NCI-H1105 (cell line): ENCODE measurements around the gene EEF2.
A peak's percentile ranks its signal among the peaks of the same experiment; 100 is the strongest.

Experiments used
- DNase-seq: peaks from one replicate; lab custom pipeline; 2025; lab: John Stamatoyannopoulos, UW

Gene EEF2

DNA sequence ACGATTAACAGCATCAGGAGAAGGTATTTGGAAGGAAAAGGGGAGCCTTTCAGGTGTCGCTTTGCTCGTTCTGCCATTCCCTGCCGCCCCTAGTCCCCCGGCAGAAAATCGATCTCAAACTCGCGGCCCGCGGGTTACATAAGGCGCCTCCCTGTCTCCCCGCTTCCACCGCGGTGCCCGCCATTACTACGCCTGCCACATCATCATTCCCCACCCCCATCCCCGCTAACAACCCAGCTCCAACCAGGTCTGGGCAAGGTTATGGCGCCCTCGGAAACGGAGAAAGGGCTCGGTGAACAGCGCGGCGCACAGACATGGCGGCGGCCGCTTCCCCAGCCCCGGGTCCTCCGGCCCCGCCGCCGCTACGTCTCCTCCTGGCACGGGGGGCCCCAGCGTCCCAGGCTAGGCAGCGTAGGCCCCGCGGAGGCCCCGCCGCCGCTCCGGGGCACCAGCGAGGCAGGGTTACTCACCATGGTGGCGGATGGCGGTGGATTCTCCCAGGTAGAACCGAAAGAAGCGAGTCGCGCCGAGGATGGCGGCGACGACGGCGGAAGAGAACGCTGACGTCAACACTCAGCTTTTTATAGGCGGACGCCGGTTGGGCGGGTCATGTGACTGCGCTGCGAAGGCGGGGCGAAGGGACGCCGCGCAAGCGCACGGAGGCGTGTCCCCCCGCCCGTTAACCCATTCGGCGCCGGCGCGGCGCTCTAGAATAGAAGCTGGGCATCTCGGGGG is at the start of gene EEF2:
Gene EEF2 (minus strand): TSS at position 556 of the 735 bp plus-strand sequence. CDS start 83 bp downstream, at position 473.
- DNase-seq: peak; percentile 88

DNA sequence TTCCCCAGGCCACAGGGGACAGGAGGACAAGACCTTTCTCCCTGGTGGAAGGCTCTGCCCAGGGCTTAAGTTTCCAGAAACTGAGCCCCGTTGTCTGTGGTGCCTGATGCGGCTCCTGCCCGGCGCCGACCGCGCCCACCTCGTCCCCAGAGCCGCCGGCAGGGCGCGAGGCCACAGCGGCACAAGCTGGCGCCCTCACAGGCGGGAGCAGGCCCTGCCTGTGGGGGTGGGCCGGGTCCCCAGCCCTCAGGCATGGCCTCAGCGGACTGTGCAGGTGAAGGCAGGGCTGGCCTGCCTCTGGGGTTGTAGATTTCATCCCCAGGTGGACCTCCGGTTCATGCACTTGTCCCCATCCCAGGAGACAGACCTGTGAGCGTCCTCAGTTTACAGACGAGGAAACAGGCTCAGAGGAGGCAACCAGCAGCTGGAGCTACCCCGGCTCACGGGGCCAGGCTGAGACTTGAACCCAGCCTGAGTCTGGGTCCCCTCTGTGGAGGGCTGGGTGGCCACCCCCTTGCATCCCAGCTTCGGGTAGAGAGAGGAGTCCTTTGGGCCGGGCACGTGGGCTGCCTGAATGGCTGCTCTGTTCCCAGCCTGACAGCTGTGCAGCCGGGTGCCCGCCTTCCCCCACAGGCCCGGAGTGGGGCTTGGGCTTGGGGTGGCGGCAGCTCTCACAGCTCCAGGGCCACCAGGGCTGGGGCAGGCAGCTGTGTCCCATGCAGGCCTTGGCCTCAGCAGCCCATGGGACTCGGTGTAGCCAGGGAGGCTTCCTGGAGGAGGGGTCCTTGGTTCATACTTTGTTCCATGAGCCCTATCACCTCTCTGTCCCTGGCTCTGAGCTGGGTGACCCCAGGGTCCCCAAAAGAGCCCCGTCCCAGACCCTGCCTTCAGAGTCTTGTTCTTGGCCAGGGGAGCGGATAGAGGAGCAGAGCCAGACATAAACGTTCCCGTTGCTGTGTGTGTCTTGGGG is 49.1 kb upstream of the EEF2 start:
- DNase-seq: no peak

DNA sequence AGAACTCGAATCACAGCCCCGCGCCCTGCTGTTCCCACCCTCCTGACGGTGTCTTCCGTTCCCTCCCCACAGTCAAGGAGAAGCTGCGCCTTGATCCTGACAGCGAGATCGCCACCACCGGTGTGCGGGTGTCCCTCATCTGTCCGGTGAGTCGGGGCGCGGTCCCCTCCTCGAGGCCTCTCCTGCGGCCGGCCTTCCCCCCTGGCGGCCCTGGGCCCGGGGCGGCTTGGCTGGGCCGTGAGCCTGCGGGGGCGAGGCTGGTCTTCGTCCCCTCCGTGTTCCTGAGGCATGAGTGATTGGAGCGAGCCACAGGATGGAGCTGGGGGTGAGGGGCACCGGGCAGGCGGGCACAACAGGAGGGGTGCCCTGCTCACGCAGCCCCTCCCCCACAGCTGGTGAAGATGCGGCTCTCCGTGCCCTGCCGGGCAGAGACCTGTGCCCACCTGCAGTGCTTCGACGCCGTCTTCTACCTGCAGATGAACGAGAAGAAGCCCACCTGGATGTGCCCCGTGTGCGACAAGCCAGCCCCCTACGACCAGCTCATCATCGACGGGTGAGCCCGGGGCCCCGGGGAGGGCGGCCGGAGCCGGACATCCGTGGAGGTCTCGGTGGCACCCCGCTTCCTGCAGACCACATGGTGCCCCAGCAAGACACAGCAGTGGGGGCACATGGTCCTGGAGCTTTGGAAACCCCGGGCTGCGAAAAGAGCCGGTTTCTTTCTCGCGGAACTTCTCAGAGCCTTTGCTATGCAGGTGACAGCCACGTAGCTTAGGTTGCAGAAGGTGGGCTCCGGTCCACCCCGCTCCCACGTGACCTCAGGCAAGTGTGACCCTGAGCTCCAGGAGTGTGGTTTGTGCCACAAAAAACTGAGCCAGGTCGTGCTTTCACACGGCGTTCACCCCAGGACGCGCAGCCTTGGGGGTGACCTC is 48.0 kb upstream of the EEF2 start:
- DNase-seq: no peak

DNA sequence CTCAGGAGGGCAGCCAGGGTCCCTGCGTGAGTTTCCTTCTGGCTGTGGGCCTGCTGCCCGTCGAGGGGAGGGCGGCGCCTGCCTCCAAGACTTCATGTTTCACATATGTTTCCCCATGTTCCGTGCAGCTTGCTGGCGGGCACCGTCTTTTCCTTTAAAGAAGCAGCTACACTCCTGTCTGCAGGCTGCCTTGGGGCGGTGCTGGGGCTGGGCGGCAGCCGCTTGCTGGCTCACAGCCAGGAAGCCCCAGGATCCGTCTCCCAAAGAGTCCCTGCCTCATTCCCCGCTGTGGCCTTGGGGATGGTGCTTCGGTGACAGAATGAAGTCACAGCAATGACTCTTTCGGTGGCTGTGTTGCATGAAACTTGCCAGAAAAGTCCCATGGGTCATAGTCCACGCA is 47.2 kb upstream of the EEF2 start:
- DNase-seq: no peak

DNA sequence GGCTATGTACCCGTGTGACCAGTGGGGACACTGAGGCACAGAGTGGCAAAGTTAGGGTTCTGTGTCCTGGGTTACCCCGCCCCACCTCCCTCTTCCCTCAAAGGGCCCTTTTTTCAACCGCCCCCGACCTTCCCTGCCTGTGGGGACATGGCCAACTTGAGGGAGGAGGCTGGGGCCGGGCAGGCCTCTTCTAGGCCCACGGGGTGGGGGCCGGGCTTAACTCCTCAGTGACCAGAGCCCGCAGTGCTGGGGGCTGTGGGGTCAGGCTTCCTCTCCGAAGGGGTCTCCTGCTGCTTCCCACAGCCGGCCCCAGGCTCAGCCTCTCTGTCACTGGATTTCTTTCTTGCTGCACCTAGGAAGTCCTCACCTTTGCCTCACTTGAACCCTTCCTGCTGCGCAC is 46.2 kb upstream of the EEF2 start:
- no peak for DNase-seq

DNA sequence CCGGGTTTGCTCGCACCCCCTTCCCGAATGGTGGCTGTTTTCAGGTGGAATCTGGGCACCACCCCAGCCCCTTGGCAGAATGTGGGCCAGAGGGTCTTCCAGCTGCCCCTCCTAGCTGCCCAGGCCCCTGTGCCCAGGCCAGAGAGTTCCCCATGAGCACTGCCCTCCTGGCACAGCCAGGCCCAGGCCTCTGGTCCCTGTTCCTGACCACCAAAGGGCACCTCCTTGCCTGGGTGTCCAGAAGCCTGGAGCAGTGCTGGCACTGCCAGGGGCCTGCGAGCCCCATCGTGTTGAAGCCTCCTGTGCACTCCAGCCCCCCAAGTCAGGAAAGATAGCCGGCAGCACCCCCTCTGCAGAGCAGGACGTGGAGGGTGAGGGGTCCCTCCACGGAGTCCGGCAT is 45.7 kb upstream of the EEF2 start:
- DNase-seq: no peak

DNA sequence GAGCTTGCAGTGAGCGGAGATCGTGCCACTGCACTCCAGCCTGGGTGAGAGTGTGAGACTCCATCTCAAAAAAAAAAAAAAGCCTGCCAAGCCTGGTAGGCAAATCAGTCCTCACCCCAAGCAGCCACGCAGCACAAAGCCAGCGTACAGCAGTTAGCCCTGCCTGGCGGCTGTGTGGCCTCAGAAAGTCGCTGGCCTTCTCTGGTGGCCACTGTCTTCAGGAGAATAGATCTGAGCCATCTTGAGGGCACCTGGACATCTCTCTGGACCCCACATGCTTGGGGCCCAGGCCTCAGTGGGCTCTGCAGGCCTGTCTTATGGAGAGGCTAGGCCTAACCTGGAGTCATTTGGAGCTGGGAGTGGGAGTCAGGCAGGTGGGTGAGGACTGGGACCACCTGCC is 45.3 kb upstream of the EEF2 start:
- DNase-seq: no peak

DNA sequence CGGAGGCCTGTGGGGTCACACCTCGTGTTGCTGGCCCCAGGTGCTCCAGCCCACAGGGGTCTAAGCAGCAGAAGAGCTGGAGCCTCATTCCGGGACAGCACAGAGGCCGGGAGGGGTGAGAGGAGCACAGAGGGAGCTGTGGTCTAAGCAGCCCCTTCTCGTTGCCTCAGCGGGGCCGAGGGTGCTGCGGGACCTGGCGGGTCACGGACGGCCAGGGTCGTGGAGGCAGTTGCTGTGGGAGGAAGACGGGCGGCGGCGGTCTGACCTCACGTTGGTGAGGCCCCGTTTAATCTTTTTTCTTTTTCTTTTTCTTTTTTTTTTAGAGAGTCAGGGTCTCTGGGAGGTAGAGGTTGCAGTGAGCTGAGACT is 44.0 kb upstream of the EEF2 start:
- DNase-seq: no peak

DNA sequence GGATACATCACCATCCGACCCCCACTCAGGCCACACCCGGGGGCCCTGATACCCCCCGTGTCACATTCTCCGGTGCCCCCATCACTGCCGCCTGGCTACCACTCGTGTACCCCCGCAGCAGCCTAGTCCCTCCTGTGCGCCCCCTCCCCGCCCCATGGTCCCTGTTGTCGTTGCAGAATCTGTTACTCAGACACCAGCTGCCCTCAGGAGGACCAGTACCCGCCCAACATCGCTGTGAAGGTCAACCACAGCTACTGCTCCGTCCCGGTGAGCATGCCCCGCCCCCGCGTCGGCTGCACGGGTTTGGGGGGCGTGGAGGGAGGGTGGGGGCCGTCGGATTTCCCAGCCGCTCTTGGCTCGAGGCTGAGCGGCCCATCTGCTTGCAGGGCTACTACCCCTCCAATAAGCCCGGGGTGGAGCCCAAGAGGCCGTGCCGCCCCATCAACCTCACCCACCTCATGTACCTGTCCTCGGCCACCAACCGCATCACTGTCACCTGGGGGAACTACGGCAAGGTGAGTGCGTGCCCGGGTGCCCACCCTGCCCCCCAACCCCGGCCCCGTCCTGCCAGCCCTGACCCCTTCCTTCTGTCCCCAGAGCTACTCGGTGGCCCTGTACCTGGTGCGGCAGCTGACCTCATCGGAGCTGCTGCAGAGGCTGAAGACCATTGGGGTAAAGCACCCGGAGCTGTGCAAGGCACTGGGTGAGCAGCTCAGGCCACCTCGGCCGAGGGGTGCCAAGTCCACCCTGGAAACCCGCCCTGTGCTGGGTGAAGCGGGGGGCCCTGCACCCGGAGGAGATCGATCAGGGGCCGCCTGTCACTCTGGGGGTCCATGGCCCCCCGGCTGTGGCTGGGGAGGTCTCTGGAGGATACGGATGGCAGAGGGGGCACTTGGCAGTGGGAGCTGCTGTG is 43.3 kb upstream of the EEF2 start:
- DNase-seq: no peak

DNA sequence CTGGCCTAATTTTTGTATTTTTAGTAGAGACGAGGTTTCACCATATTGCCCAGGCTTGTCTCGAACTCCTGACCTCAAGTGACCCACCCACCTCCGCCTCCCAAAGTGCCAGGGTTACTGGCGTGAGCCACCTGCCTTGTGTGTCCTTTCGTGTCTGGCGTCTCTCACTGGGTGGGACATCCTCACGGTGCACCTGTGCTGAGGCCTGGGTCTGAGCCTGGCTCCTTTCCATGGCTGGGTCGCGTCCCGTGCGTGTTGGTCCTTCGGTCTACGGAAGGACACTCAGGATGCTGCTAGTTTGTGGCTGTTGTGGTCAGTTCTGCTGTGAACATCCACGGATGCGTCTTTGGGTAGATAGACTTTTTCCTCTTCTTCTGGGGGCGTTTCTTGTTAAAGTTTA is 41.9 kb upstream of the EEF2 start:
- DNase-seq: no peak

DNA sequence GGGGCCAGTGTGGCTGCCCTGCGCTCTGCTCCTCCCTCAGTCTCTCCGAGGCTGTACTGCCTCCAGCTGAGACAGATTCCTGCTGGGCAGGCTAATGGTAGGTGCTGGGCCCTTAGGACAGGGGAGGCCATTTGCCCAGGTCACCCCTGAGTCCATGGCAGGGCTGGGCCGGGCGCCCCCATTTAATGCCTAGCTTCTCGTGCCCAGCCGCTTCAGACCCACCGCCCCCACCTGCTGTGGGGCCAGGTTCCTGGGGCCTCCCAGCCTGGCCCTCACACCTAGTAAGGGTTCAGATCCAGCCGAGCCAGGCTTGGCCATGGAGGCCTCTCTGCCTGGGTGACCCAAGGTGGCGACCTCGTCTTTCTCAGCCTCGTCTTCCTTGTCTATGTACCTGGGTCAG is 40.1 kb upstream of the EEF2 start:
- no peak for DNase-seq

DNA sequence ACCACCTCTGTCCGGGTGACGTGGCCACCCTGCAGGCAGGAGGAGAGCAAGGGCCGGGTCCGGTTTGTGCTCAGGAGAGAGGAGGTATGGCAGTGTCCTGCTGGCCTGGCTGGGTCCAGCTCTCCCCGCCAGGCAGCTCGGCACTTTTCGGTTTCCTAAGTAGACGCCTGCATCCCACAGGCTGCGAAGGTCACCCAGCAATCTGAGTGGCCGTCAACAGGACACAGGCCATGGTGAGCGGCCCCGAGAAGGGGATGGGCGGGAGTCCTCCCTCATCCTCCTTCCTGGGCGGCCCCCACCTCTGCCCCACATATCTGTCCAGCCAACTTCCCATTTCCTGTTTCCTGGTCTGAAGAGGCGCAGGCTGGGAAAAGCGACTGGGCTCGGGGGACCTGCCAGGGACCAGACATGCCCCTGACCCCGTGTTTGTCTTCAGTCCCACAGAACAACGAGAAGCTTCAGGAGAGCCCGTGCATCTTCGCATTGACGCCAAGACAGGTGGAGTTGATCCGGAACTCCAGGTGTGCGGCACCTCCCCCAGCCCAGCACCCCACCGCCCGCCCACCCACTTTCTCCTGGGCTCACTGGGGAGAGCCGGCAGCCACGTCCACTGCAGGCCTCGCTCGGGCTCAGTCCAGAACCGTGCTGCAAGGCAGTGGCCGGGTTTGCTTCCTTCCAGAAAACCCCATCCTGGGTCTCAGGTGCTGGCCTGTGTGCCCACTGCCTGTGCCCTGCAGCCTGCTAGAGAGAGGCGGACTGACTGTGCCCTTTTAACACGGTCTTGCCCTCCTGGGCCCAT is 38.5 kb upstream of the EEF2 start:
- no peak for DNase-seq

DNA sequence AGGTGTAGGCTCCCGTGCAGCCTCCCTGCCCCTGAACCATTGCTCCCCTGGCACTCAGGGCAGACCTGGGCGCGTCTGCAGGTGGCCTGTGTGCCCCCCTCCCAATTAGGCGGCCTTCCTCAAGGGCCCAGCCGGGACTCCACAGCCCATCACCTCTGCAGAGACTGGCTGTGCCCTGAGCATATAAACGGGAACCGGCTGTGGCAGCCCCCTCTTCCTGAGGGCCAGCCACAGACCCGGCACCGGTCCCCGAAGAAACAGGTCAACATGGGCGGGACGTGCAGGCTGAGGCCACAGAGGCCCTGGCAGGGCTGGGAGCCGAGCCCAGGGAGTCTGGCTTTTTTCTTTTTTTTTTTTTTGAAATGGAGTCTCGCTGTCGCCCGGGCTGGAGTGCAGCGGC is 34.3 kb upstream of the EEF2 start:
- DNase-seq: no peak

DNA sequence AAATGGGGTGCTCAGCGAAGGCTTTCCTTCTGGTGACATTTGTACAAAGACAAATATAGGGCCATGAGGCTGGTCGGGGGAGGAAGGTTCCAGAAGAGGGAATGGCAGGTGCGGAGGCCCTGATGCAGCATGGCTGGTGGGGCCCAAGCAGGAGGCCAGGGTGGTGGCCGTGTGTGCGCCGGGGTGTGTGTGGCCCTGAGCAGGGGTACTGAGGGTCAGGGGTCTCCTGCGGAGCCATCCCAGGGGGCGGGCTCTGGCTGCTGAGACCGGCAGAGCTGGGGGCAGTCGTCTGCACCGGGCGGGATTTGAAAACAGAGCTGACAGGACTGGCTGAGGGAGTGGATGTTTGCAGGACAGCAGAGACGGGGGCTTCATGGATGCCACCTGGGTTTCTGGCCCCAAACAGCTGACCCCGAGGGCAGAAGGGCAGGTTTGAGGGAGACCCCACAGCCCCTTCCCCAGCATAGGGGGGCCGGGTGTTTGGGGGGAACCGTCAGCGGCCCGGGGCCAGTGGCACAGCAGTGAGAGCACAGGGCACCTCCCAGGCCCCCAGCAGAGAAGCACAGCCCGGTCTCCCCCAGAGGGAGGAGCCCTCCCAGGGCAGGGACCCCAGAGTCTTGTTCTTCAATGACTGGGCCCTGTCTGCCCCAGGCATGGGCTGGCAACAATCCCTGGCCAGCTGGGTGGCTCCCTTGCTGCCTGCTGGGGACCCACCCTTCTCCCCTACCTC is 33.7 kb upstream of the EEF2 start:
- no peak for DNase-seq

DNA sequence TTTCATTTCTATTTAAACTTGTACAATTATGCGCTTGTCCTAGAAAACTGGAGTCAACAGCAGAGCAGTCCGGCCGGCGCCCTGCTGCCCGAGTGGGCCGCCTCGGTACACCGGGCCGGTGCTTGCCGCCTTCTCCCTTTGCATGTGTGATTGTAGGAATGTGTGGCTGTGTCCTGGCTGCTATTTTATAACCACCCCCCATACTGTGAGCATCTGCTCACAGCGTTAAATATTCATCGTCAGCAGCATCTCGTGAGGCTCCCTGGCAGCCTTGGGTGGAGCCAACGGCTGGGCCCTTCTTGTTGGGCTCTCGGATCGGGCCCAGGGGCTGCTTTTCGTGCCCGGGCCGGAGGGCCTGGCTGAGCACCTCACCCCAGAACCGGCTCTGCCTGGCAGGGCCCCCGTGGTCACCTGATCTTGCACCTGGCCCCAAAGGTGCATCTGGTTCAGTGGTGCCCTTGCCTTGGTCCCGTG is 32.9 kb upstream of the EEF2 start:
- DNase-seq: no peak

DNA sequence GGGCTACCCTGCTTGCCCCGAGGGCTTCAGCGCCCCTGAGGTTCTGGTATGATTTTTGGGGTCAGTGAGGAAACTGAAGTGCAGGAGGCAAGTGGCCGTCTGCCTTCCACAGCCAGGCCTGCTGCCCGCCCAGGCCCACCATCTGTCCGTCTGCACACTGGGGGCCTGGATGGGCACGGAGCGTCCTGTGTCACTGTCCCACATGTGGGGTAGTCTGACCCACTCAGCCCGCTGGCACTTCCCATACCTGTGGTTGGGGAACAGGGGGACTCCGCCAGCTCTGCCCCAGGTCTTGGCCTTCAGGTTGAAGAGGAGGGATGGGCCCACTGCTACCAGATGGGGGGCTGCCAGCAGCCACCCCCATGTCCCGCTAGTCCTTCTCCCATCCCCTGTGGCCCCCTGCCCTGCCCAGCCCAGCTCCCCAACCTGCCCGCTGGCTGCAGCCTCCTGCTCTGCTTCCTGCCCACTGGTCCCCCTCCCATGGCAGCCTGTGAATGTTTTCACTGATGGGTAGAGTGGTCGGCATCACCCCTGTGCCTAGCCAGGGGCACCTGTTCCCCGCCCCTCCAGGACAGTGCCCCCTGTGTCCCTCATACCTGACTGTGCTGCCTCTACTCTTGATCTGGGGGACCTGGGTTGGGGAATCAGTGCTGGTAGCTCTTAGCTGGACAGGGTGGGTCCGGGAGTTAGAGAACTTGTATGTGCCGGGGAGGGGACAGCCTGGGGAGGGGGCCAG is 31.8 kb upstream of the EEF2 start:
- DNase-seq: no peak

DNA sequence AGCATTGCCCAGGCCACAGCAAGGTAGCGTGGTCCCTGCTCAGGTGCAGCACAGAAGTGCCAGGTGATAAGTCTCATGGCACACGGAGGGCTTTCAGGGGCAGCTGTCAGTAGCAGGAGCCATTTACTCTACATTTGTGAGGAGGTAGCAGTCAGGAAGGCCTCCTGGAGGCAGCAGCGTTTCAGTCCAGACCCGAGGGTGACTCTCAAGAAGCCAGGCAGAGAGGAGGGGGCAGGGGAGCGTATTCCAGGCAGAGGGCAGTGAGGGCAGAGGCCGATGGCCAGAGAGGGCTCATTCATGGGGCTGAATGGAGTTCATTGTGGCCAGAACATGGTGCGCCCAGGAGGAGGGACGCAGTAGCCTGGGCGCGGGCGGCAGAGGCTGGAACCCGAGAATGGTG is 31.2 kb upstream of the EEF2 start:
- no peak for DNase-seq

DNA sequence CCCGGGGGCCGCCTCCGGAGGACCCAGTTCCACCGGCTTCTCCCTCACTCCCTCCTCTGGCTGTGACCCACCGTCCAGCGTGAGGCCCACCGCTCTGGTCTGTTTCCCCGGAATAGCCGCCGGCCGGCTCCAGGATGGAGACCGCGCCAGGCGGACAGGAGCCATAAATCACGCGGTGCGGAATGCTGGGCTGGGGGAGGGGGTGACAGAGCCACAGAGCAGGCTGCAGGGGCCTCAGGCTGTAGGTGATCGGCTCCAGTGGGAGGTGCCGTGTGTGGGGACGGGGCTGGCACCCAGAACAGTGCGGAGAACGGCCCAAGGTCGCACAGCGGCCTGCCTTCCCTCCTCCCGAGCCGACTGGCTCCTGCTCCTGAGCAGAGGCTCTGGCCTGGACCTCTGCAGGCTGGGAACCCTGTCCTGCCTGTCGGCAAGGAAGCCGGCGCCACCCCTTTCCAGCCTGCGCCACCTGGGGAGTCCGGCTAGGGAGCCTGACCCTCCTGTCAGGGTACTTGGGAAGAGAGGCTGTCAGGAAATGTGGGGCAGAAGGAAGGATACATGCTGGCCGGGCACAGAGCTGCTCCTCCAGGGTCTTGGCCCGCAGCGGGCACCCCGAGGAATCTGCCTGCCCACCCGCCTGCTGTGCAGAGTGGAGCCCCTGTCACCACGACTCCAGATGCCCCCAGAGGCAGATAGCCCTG is 30.6 kb upstream of the EEF2 start:
- no peak for DNase-seq
